ENCODE data around the gene PPP1R37.
A peak's percentile ranks its signal among the peaks of the same experiment; 100 is the strongest.
"Not testable (repeated sequence)": the region's sequence is repeated elsewhere in the genome, so short reads cannot be mapped to it uniquely, and the experiment has no call there.

The PPP1R37 gene

GRCh38 chr19:45115809-45116615, 23.0 kb downstream of the PPP1R37 start:
- no peak for DNase-seq (ENCODE audit: low spot score)

GRCh38 chr19:45117167-45117594, 24.2 kb downstream of the PPP1R37 start:
- DNase-seq (ENCODE audit: low spot score) = no peak

GRCh38 chr19:45117671-45118070, 24.7 kb downstream of the PPP1R37 start:
- no peak for DNase-seq (ENCODE audit: low spot score)

GRCh38 chr19:45118106-45118505, 25.1 kb downstream of the PPP1R37 start:
- DNase-seq (ENCODE audit: low spot score) = no peak

- not testable (repeated sequence) for DNase-seq (ENCODE audit: low spot score)
Observed at GRCh38 chr19:45118591-45119355, 25.8 kb downstream of the PPP1R37 start.

GRCh38 chr19:45119582-45119981, 26.6 kb downstream of the PPP1R37 start:
- DNase-seq (ENCODE audit: low spot score) = no peak

GRCh38 chr19:45121827-45122345, 28.9 kb downstream of the PPP1R37 start:
- DNase-seq (ENCODE audit: low spot score) = no peak

GRCh38 chr19:45122832-45123231, 29.9 kb downstream of the PPP1R37 start:
- DNase-seq (ENCODE audit: low spot score) = no peak

- no peak for DNase-seq (ENCODE audit: low spot score)
Observed at GRCh38 chr19:45123440-45123850, 30.5 kb downstream of the PPP1R37 start.

- DNase-seq (ENCODE audit: low spot score) = no peak
Observed at GRCh38 chr19:45124021-45124420, 31.0 kb downstream of the PPP1R37 start.

GRCh38 chr19:45125360-45125759, 32.4 kb downstream of the PPP1R37 start:
- DNase-seq (ENCODE audit: low spot score) = no peak

GRCh38 chr19:45125975-45126493, 33.1 kb downstream of the PPP1R37 start:
- peak; percentile 72 for DNase-seq (ENCODE audit: low spot score)

GRCh38 chr19:45126654-45127053, 33.7 kb downstream of the PPP1R37 start:
- DNase-seq (ENCODE audit: low spot score) = no peak

GRCh38 chr19:45128146-45128545, 35.2 kb downstream of the PPP1R37 start:
- DNase-seq (ENCODE audit: low spot score) = no peak

- DNase-seq (ENCODE audit: low spot score) = no peak
Observed at GRCh38 chr19:45128806-45129205, 35.8 kb downstream of the PPP1R37 start.

- DNase-seq (ENCODE audit: low spot score) = no peak
Observed at GRCh38 chr19:45130236-45130635, 37.3 kb downstream of the PPP1R37 start.

GRCh38 chr19:45130888-45131615, 38.1 kb downstream of the PPP1R37 start:
- no peak for DNase-seq (ENCODE audit: low spot score)

GRCh38 chr19:45133661-45134060, 40.7 kb downstream of the PPP1R37 start:
- DNase-seq (ENCODE audit: low spot score) = no peak

GRCh38 chr19:45135176-45135885, 42.4 kb downstream of the PPP1R37 start:
- DNase-seq (ENCODE audit: low spot score) = no peak

GRCh38 chr19:45136507-45137178, 43.7 kb downstream of the PPP1R37 start:
- DNase-seq (ENCODE audit: low spot score) = no peak

All from AG20443 (cell line).